Choroid plexus epithelial cell (primary cell): ENCODE data around the gene DYSF.

Experiments used
- DNase-seq: peaks from one replicate; pipeline ENCODE4 v3.0.0-alpha.2; 2010; ENCODE audit warnings: low read depth
- H3K4me3 ChIP-seq: 2 replicates; pipeline ENCODE4 v1.5.1; 2011; ENCODE audit warnings: low read depth, mild to moderate bottlenecking, control low read depth, low read length, moderate library complexity
- TF ChIP-seq, protein P1 (sequence below): conservative IDR thresholded peaks from 2 replicates; pipeline ENCODE4 v1.5.1; 2011; ENCODE audit warnings: low read depth, mild to moderate bottlenecking, control low read depth, inconsistent platforms, low read length, moderate library complexity

The DYSF gene

GRCh38 chr2:71608034-71608433, 154.7 kb downstream of the DYSF start:
- TF ChIP-seq, protein P1, sequence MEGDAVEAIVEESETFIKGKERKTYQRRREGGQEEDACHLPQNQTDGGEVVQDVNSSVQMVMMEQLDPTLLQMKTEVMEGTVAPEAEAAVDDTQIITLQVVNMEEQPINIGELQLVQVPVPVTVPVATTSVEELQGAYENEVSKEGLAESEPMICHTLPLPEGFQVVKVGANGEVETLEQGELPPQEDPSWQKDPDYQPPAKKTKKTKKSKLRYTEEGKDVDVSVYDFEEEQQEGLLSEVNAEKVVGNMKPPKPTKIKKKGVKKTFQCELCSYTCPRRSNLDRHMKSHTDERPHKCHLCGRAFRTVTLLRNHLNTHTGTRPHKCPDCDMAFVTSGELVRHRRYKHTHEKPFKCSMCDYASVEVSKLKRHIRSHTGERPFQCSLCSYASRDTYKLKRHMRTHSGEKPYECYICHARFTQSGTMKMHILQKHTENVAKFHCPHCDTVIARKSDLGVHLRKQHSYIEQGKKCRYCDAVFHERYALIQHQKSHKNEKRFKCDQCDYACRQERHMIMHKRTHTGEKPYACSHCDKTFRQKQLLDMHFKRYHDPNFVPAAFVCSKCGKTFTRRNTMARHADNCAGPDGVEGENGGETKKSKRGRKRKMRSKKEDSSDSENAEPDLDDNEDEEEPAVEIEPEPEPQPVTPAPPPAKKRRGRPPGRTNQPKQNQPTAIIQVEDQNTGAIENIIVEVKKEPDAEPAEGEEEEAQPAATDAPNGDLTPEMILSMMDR = no peak
- DNase-seq = no peak
- no peak overlapping the region for H3K4me3 ChIP-seq

DNA sequence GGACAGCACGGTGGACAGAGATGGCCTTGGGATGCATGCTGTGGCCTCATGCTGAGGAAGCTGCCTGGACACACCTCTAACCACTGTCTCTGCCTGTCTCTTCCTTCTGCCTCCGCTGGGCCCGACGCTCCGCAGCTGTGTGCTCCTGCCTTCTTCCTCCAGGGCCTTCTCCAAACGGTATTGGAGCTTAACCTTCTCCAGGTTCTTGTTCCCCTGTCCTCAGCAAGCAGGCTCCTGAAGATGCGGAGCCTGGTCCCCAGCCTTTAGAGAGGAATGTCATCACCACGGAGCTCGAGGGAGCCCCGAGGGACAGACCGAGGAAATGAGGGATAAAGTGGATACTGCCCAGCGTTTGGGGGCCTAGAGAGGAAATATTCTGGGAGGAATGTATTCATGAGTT, 155.1 kb downstream of the DYSF start:
- no peak for DNase-seq
- TF ChIP-seq, protein P1 = no peak
- no peak overlapping the region for H3K4me3 ChIP-seq

GRCh38 chr2:71609029-71609428, 155.7 kb downstream of the DYSF start:
- TF ChIP-seq, protein P1 = no peak
- no peak overlapping the region for H3K4me3 ChIP-seq
- DNase-seq = no peak

DNA sequence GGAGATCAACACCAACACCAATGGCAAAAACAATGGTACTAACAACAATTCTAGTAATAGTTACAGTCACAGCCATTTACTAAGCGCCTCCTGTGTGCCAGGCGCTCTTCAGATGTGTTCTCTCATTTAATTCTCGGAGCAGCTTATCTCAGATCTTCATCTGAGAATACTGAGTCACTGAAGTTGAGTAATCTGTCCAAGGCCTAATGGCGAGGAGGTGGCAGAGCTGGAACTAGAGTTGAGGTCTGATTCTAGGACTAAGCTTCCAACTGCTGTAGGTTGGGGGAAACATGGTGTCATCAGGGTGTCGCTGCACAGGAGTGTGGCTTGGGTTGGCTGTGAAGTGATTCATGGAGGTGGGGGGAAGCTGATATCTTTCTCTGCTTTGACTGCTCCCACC, 156.1 kb downstream of the DYSF start:
- TF ChIP-seq, protein P1 = no peak
- peak; percentile 38 for DNase-seq

GRCh38 chr2:71609958-71610357, 156.6 kb downstream of the DYSF start:
- no peak overlapping the region for H3K4me3 ChIP-seq
- peak; percentile 70 for DNase-seq
- TF ChIP-seq, protein P1 = peak; percentile 41

More for the DNA sequence above, 156.1 kb downstream of the DYSF start:
- H3K4me3 ChIP-seq = no peak overlapping the region

- DNase-seq = no peak
- TF ChIP-seq, protein P1 = no peak
Measured at GRCh38 chr2:71610671-71611070, 157.3 kb downstream of the DYSF start.

DNA sequence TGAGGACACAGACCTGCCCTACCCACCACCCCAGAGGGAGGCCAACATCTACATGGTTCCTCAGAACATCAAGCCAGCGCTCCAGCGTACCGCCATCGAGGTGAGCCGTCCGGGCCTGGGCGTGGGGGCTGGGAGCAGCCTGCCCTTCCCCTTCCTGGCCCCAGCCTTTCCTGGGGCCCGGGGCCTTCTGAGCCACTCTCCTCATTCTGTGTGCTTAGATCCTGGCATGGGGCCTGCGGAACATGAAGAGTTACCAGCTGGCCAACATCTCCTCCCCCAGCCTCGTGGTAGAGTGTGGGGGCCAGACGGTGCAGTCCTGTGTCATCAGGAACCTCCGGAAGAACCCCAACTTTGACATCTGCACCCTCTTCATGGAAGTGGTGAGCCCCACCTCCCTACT, 157.9 kb downstream of the DYSF start:
- TF ChIP-seq, protein P1 = no peak

More at GRCh38 chr2:71610671-71611070, 157.3 kb downstream of the DYSF start:
- H3K4me3 ChIP-seq = no peak overlapping the region

More for the DNA sequence above, 157.9 kb downstream of the DYSF start:
- H3K4me3 ChIP-seq = no peak overlapping the region
- no peak for DNase-seq
